Fibroblast of lung (primary cell): ENCODE data around the gene SPC25. TPM values are rescaled to one million over a fixed set of nuclear protein-coding genes. Genes with fewer than 3 reads are reported as not detected.
A peak's percentile ranks its signal among the peaks of the same experiment; 100 is the strongest.

Experiments
- DNase-seq, 2 donors: peaks; one replicate each; pipeline versions ENCODE4 v3.0.0 to v3.0.0-alpha.2; 2010; ENCODE audit warnings: low read depth in 2 of 2
- H2AFZ ChIP-seq: 2 replicates; pipeline ENCODE4 v1.5.1; 2012; ENCODE audit warnings: low read length, control low read depth, inconsistent platforms
- H3K27ac ChIP-seq: 2 replicates; pipeline ENCODE4 v1.5.1; 2011; ENCODE audit warnings: low read length, control low read depth; ENCODE audit not compliant: insufficient read depth
- H3K27me3 ChIP-seq: 2 replicates; pipeline ENCODE4 v1.5.1; 2011; ENCODE audit warnings: mild to moderate bottlenecking, low read length; ENCODE audit not compliant: control insufficient read depth, insufficient read depth
- H3K36me3 ChIP-seq: 2 replicates; pipeline ENCODE4 v1.5.1; 2011; ENCODE audit warnings: low read length; ENCODE audit not compliant: control insufficient read depth, insufficient read depth
- H3K4me1 ChIP-seq: 2 replicates; pipeline ENCODE4 v1.5.1; 2011; ENCODE audit warnings: low read length; ENCODE audit not compliant: control insufficient read depth, insufficient read depth; ENCODE audit errors: extremely low read depth
- H3K4me2 ChIP-seq: 2 replicates; pipeline ENCODE4 v1.5.1; 2011; ENCODE audit warnings: low read length, control low read depth; ENCODE audit not compliant: insufficient read depth; ENCODE audit errors: extremely low read depth
- H3K4me3 ChIP-seq, 4 experiments: fragments of 200-600 bp in 1 of 4; sonication (generic) in 1 of 4; replicated peaks in 1 of 4; 2 replicates each; pipeline ENCODE4 v1.5.1; 2011 to 2016; ENCODE audit warnings: low read length in 4 of 4, low read depth in 3 of 4, mild to moderate bottlenecking in 3 of 4, control low read depth in 2 of 4, inconsistent platforms in 1 of 4, mixed read lengths in 1 of 4; ENCODE audit not compliant: insufficient read depth in 1 of 4; ENCODE audit errors: control extremely low read depth in 1 of 4
- H3K79me2 ChIP-seq: 2 replicates; pipeline ENCODE4 v1.5.1; 2012; ENCODE audit warnings: mild to moderate bottlenecking, low read length, inconsistent platforms; ENCODE audit not compliant: control insufficient read depth, insufficient read depth
- H3K9ac ChIP-seq: 2 replicates; pipeline ENCODE4 v1.5.1; 2011; ENCODE audit warnings: mild to moderate bottlenecking, low read length, control low read depth; ENCODE audit not compliant: insufficient read depth
- H3K9me3 ChIP-seq: 2 replicates; pipeline ENCODE4 v1.5.1; 2012; ENCODE audit warnings: low read depth, low read length; ENCODE audit not compliant: control insufficient read depth, insufficient read depth
- H4K20me1 ChIP-seq: 2 replicates; pipeline ENCODE4 v1.5.1; 2011; ENCODE audit warnings: low read length; ENCODE audit not compliant: control insufficient read depth, insufficient read depth; ENCODE audit errors: extremely low read depth
- CTCF ChIP-seq, 2 donors: IDR thresholded peaks in 1 of 2; conservative IDR thresholded peaks in 1 of 2; 1 replicate in 1 of 2; 2 replicates in 1 of 2; pipeline ENCODE4 v1.5.1; 2011 to 2012; ENCODE audit warnings: low read length in 2 of 2, control low read depth in 1 of 2, inconsistent platforms in 1 of 2, low read depth in 1 of 2, mild to moderate bottlenecking in 1 of 2
- EZH2 ChIP-seq: IDR thresholded peaks from 2 replicates; pipeline ENCODE4 v1.5.1; 2012; ENCODE audit warnings: low read length, control low read depth, mild to moderate bottlenecking; ENCODE audit errors: missing control alignments
- polyA plus RNA-seq, 2 donors: library from polyadenylated mRNA; depleted of rRNA in 1 of 2; stranded (reverse) in 1 of 2; unstranded in 1 of 2; fragments of >200 nt; gene quantifications; 2 replicates each; pipeline ENCODE4 v1.2.1, GENCODE V29; 2011 to 2012; ENCODE audit warnings: missing spikeins in 1 of 2
- total RNA-seq: library from RNA; depleted of rRNA; stranded (reverse); fragments of >200 nt; gene quantifications from 2 replicates; pipeline ENCODE4 v1.2.1, GENCODE V29; 2014

SPC25 gene
- total and polyA plus RNA-seq, 2 donors (not counting 1 experiment from before 2014, with no cell fraction given), result 0.99 to 4.8 TPM

- no peak overlapping the region for H3K9ac ChIP-seq
- DNase-seq, result no peak
- H3K4me2 ChIP-seq, result no peak overlapping the region
- H3K4me3 ChIP-seq, result no peak overlapping the region
- H2AFZ ChIP-seq, result no peak overlapping the region
- no peaks in the 10 kb centered on the region for H3K36me3 ChIP-seq
- TF ChIP-seq CTCF (conservative IDR thresholded peaks at IDR 0.05 in 1 of 2, IDR thresholded peaks at IDR 0.05 in 1 of 2; ENCODE audit: low read depth in 1 of 2, low read length in 2 of 2) (no peak), EZH2 (no peak)
- H3K9me3 ChIP-seq, result no peaks in the 10 kb centered on the region
- H3K27ac ChIP-seq, result no peak overlapping the region
- no peaks in the 10 kb centered on the region for H4K20me1 ChIP-seq
- no peaks in the 10 kb centered on the region for H3K27me3 ChIP-seq
- no peaks in the 10 kb centered on the region for H3K4me1 ChIP-seq
- H3K79me2 ChIP-seq, result no peaks in the 10 kb centered on the region
Observed at GRCh38 chr2:168930242-168930641, 40.0 kb upstream of the SPC25 start.

GRCh38 chr2:168929031-168929430 is 38.8 kb upstream of the SPC25 start:
- DNase-seq, result peak in 1 of 2 donors; percentile 18
- Histone ChIP-seq H3K4me2 (no peak overlapping the region), H2AFZ (no peak overlapping the region), H3K4me3 (no peak overlapping the region), H3K9me3 (no peaks in the 10 kb centered on the region), H3K36me3 (no peaks in the 10 kb centered on the region), H3K79me2 (no peaks in the 10 kb centered on the region), H3K9ac (no peak overlapping the region), H3K27ac (no peak overlapping the region), H3K4me1 (no peaks in the 10 kb centered on the region), H3K27me3 (no peaks in the 10 kb centered on the region), H4K20me1 (no peaks in the 10 kb centered on the region)
- no peak for TF ChIP-seq CTCF (conservative IDR thresholded peaks at IDR 0.05 in 1 of 2, IDR thresholded peaks at IDR 0.05 in 1 of 2; ENCODE audit: low read depth in 1 of 2, low read length in 2 of 2)
- no peak for TF ChIP-seq EZH2

- no peaks in the 10 kb centered on the region for H3K4me1 ChIP-seq
- no peak overlapping the region for H3K9ac ChIP-seq
- TF ChIP-seq EZH2 (no peak), CTCF (conservative IDR thresholded peaks at IDR 0.05 in 1 of 2, IDR thresholded peaks at IDR 0.05 in 1 of 2; ENCODE audit: low read depth in 1 of 2, low read length in 2 of 2) (no peak)
- no peaks in the 10 kb centered on the region for H3K9me3 ChIP-seq
- H4K20me1 ChIP-seq, result no peaks in the 10 kb centered on the region
- no peaks in the 10 kb centered on the region for H3K36me3 ChIP-seq
- no peak overlapping the region for H2AFZ ChIP-seq
- H3K4me3 ChIP-seq, result no peak overlapping the region
- no peaks in the 10 kb centered on the region for H3K27me3 ChIP-seq
- H3K4me2 ChIP-seq, result no peak overlapping the region
- no peak for DNase-seq
- no peak overlapping the region for H3K27ac ChIP-seq
- no peaks in the 10 kb centered on the region for H3K79me2 ChIP-seq
Observed at GRCh38 chr2:168928113-168928831, 38.0 kb upstream of the SPC25 start.
